Smooth muscle cell (in vitro differentiated cells): Measurements from ENCODE around the gene CELF5. TPM values are rescaled to one million over a fixed set of nuclear protein-coding genes. Genes with fewer than 3 reads are reported as not detected.

Experiments used
- DNase-seq: peaks from one replicate; lab custom pipeline; 2025; ENCODE audit not compliant: unreplicated experiment; lab: John Stamatoyannopoulos, UW
- H2AFZ ChIP-seq: fragments of 200-600 bp; sonication (generic); 2 replicates; pipeline ENCODE4 v1.6.0; 2016; ENCODE audit warnings: antibody characterized with exemption, low read depth, mild to moderate bottlenecking
- H3F3A ChIP-seq: fragments of 200-600 bp; sonication (generic); 2 replicates; pipeline ENCODE4 v1.6.0; 2017; ENCODE audit warnings: antibody characterized with exemption, low read depth
- H3K27ac ChIP-seq: fragments of 200-600 bp; sonication (generic); 2 replicates; pipeline ENCODE4 v1.5.1; 2016; ENCODE audit warnings: low read depth, mild to moderate bottlenecking
- H3K27me3 ChIP-seq: fragments of 200-600 bp; sonication (generic); 2 replicates; pipeline ENCODE4 v1.6.1; 2016; ENCODE audit warnings: low read depth, mild to moderate bottlenecking
- H3K36me3 ChIP-seq: fragments of 200-600 bp; sonication (generic); 2 replicates; pipeline ENCODE4 v1.5.1; 2016; ENCODE audit warnings: low read depth
- H3K4me1 ChIP-seq: fragments of 200-600 bp; sonication (generic); 2 replicates; pipeline ENCODE4 v1.5.1; 2016; ENCODE audit warnings: low read depth
- H3K4me2 ChIP-seq: fragments of 200-600 bp; sonication (generic); 2 replicates; pipeline ENCODE4 v1.6.0; 2016; ENCODE audit warnings: mild to moderate bottlenecking
- H3K4me3 ChIP-seq: fragments of 200-600 bp; sonication (generic); 2 replicates; pipeline ENCODE4 v1.5.1; 2016; ENCODE audit warnings: mild to moderate bottlenecking
- H3K79me2 ChIP-seq: fragments of 200-600 bp; sonication (generic); 2 replicates; pipeline ENCODE4 v1.6.0; 2016; ENCODE audit warnings: low read depth, mild to moderate bottlenecking
- H3K9ac ChIP-seq: fragments of 200-600 bp; sonication (generic); 2 replicates; pipeline ENCODE4 v1.6.0; 2016; ENCODE audit warnings: low read depth
- H3K9me3 ChIP-seq: fragments of 200-600 bp; sonication (generic); replicated peaks from 2 replicates; pipeline ENCODE4 v1.5.1; 2016; ENCODE audit warnings: low read depth
- H4K20me1 ChIP-seq: fragments of 200-600 bp; sonication (generic); 2 replicates; pipeline ENCODE4 v1.6.0; 2016; ENCODE audit warnings: low read depth
- WGBS: methylation state at CpG from one replicate; pipeline ENCODE4 v1.1.7; 2016; ENCODE audit warnings: low lambda C conversion rate; 5-methylcytosine and 5-hydroxymethylcytosine counted together
- polyA plus RNA-seq: library from polyadenylated mRNA; unstranded; fragments of >200 nt; fragmentation: Nextera tagmentation; extraction: Ambion mirVana; gene quantifications from 2 replicates; pipeline ENCODE4 v1.2.1, GENCODE V29; 2016
- total RNA-seq: library from RNA; depleted of rRNA; stranded (reverse); fragments of >200 nt; gene quantifications from 2 replicates; pipeline ENCODE4 v1.2.3, GENCODE V29; 2014
- TF ChIP-seq, protein P1 (sequence below): fragments of 200-600 bp; sonication (generic); IDR thresholded peaks from 2 replicates; pipeline ENCODE4 v1.5.1; 2017; ENCODE audit warnings: borderline replicate concordance, mild to moderate bottlenecking, antibody characterized with exemption; ENCODE audit not compliant: insufficient read depth, poor library complexity, severe bottlenecking

The CELF5 gene
- total and polyA plus RNA-seq, 2 experiments from 2014 or later: 0.18 TPM; not detected in 1

GRCh38 chr19:3292958-3293529 is 68.6 kb downstream of the CELF5 start:
- WGBS: 85% methylated on average over 23 of the region's 23 CpGs
- no peak overlapping the region for H3K4me3 ChIP-seq
- TF ChIP-seq, protein P1, sequence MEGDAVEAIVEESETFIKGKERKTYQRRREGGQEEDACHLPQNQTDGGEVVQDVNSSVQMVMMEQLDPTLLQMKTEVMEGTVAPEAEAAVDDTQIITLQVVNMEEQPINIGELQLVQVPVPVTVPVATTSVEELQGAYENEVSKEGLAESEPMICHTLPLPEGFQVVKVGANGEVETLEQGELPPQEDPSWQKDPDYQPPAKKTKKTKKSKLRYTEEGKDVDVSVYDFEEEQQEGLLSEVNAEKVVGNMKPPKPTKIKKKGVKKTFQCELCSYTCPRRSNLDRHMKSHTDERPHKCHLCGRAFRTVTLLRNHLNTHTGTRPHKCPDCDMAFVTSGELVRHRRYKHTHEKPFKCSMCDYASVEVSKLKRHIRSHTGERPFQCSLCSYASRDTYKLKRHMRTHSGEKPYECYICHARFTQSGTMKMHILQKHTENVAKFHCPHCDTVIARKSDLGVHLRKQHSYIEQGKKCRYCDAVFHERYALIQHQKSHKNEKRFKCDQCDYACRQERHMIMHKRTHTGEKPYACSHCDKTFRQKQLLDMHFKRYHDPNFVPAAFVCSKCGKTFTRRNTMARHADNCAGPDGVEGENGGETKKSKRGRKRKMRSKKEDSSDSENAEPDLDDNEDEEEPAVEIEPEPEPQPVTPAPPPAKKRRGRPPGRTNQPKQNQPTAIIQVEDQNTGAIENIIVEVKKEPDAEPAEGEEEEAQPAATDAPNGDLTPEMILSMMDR: no peak

DNA sequence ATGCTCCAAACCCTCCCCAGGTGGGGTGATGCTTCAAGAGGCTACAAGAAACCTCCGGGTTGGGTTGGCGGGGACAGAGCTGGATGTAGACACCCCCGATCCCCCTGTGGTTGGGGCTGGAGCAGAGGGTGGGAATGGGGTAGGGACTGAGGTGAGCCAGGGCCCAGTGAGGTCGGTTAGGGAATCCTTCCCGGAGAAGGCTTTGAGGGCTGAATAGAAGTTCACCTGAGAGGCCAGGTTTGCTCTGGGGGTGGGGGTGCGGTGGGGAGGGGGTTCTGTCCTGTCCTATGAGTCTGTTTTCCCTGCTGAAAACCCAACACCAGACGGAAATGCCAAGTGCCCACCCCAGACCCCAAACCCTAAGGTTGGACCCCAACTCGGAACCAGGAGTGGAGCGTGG is 69.1 kb downstream of the CELF5 start:
- 89% methylated on average over 9 of the region's 9 CpGs for WGBS
- Histone ChIP-seq H3F3A (no peaks in the 10 kb centered on the region), H3K27ac (no peak overlapping the region), H4K20me1 (no peaks in the 10 kb centered on the region), H3K9me3 (no peaks in the 10 kb centered on the region), H3K79me2 (no peaks in the 10 kb centered on the region), H3K36me3 (no peaks in the 10 kb centered on the region), H3K4me2 (no peak overlapping the region), H3K27me3 (no peaks in the 10 kb centered on the region), H3K4me1 (no peaks in the 10 kb centered on the region), H2AFZ (no peak overlapping the region), H3K4me3 (no peak overlapping the region), H3K9ac (no peak overlapping the region)
- TF ChIP-seq, protein P1: no peak
- no peak for DNase-seq

More at GRCh38 chr19:3292958-3293529, 68.6 kb downstream of the CELF5 start:
- H3K4me1 ChIP-seq: no peaks in the 10 kb centered on the region
- no peak overlapping the region for H3K9ac ChIP-seq
- no peaks in the 10 kb centered on the region for H3K79me2 ChIP-seq
- DNase-seq: no peak
- no peaks in the 10 kb centered on the region for H3K9me3 ChIP-seq
- no peaks in the 10 kb centered on the region for H3F3A ChIP-seq
- H2AFZ ChIP-seq: no peak overlapping the region
- H4K20me1 ChIP-seq: no peaks in the 10 kb centered on the region
- no peaks in the 10 kb centered on the region for H3K36me3 ChIP-seq
- H3K4me2 ChIP-seq: no peak overlapping the region
- H3K27me3 ChIP-seq: no peaks in the 10 kb centered on the region
- H3K27ac ChIP-seq: no peak overlapping the region

- Histone ChIP-seq H3K4me1 (no peaks in the 10 kb centered on the region), H3K9me3 (no peaks in the 10 kb centered on the region), H3K9ac (no peak overlapping the region), H3K36me3 (no peaks in the 10 kb centered on the region), H4K20me1 (no peaks in the 10 kb centered on the region), H3K4me2 (no peak overlapping the region), H3K27me3 (no peaks in the 10 kb centered on the region), H3F3A (no peaks in the 10 kb centered on the region), H3K4me3 (no peak overlapping the region), H3K27ac (no peak overlapping the region), H3K79me2 (no peaks in the 10 kb centered on the region), H2AFZ (no peak overlapping the region)
- TF ChIP-seq, protein P1: no peak
- DNase-seq: no peak
- WGBS: 87% methylated on average over 20 of the region's 20 CpGs
Observed at GRCh38 chr19:3294080-3294850, 69.8 kb downstream of the CELF5 start.
